Prostate gland (tissue), 2 donors: Measurements from ENCODE around the gene CHPF. TPM values are rescaled to one million over a fixed set of nuclear protein-coding genes. Genes with fewer than 3 reads are reported as not detected.

Experiments
- DNase-seq: peaks from one replicate; pipeline ENCODE4 v3.0.0-alpha.2; 2019; ENCODE audit warnings: low spot score
- H3K27ac ChIP-seq, 2 donors: fragments of 200-600 bp; sonication (generic); 2 replicates each; pipeline ENCODE4 v1.5.1; 2017 to 2019
- H3K27me3 ChIP-seq: fragments of 200-600 bp; sonication (generic); replicated peaks from 2 replicates; pipeline ENCODE4 v1.5.1; 2019; ENCODE audit not compliant: insufficient read depth
- H3K36me3 ChIP-seq, 2 donors: fragments of 200-600 bp; sonication (generic); 1 replicate in 1 of 2; 2 replicates in 1 of 2; pipeline versions ENCODE4 v1.5.1 to v1.8.1; 2017 to 2019
- H3K4me1 ChIP-seq: fragments of 200-600 bp; sonication (generic); replicated peaks from 2 replicates; pipeline ENCODE4 v1.5.1; 2019
- H3K4me3 ChIP-seq, 2 donors: fragments of 200-600 bp; sonication (generic); 2 replicates each; pipeline ENCODE4 v1.5.1; 2017 to 2019
- H3K9me3 ChIP-seq: fragments of 200-600 bp; sonication (generic); 2 replicates; pipeline ENCODE4 v1.5.1; 2017
- CTCF ChIP-seq, 4 experiments: fragments of 200-600 bp in 2 of 4; fragments of 450-650 bp in 2 of 4; sonication (generic) in 2 of 4; IDR thresholded peaks; 1 replicate in 3 of 4; 2 replicates in 1 of 4; pipeline ENCODE4 v1.5.1; 2016 to 2019; ENCODE audit warnings: antibody characterized with exemption in 4 of 4, mild to moderate bottlenecking in 2 of 4, moderate library complexity in 2 of 4
- POLR2A ChIP-seq: fragments of 450-650 bp; IDR thresholded peaks from one replicate; pipeline ENCODE4 v1.6.1; 2016; ENCODE audit warnings: antibody characterized with exemption, mild to moderate bottlenecking
- POLR2AphosphoS5 ChIP-seq: sonication (generic); formaldehyde crosslinking; IDR thresholded peaks from one replicate; pipeline ENCODE4 v1.6.1; 2017; ENCODE audit warnings: antibody characterized with exemption
- WGBS: methylation state at CpG from one replicate; pipeline ENCODE4 v1.1.5; 2018; 5-methylcytosine and 5-hydroxymethylcytosine counted together
- intact Hi-C: fragments of 100-400 bp; cut with DNase I; formaldehyde crosslinking; loops from one replicate; pipeline ENCODE4 v1.14.2; 2022
- total RNA-seq, 2 donors: library from RNA; depleted of rRNA; stranded (reverse); fragments of >200 nt; gene quantifications; one replicate each; pipeline ENCODE4 v1.1.0, GENCODE V29; 2016

The CHPF gene
- total RNA-seq, 2 donors from 2014 or later: 150 to 819 TPM

- TF ChIP-seq CTCF (IDR thresholded peaks at IDR 0.05) (peak in 2 of 4 experiments; percentile 48 to 53), POLR2A (no peak)
- intact Hi-C loops: loop anchor here (5.0 kb wide), 1 partner anchor 119 kb away; no protein-coding TSS in a partner anchor
- peaks cover 3% of the 10 kb centered on the region for H3K4me1 ChIP-seq
- no peak overlapping the region for H3K4me3 ChIP-seq
- H3K9me3 ChIP-seq: no peaks in the 10 kb centered on the region
- WGBS: 25% methylated on average over 14 of the region's 14 CpGs
- H3K27ac ChIP-seq: no peak overlapping the region
- DNase-seq: no peak
- H3K36me3 ChIP-seq: no peaks in the 10 kb centered on the region
- H3K27me3 ChIP-seq: peaks cover 5% of the 10 kb centered on the region
These were observed 22.3 kb downstream of the CHPF start for GRCh38 chr2:219521066-219521880.

DNA sequence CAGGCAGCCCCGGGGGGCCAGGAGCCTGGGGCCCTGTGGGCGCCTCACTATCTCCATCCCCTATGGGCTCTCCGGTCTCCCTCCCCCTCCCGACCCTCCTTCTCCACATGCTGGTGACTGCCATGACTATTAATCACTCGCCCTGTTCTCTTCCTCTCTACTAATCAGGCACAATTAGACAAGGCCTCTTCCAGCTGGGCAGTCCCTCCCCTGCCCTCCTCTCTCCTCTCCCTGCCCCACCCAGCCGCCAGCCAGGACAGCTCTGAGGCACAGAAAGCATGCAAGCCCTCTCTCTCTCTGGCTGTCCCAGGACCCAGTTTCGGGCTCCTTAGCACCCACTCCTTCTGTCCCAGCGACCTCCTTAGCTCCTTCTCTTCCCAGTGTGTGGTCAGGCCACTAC is 23.5 kb downstream of the CHPF start:
- 85% methylated on average over 8 of the region's 8 CpGs for WGBS
- no peaks in the 10 kb centered on the region for H3K9me3 ChIP-seq
- H3K4me3 ChIP-seq: no peak overlapping the region
- H3K27ac ChIP-seq: no peak overlapping the region
- H3K4me1 ChIP-seq: peaks cover 3% of the 10 kb centered on the region
- DNase-seq: no peak
- intact Hi-C loops: loop anchor here (5.0 kb wide), 1 partner anchor 118 kb away; no protein-coding TSS in a partner anchor
- H3K36me3 ChIP-seq: no peaks in the 10 kb centered on the region
- no peak for TF ChIP-seq POLR2A
- no peak for TF ChIP-seq POLR2AphosphoS5
- TF ChIP-seq CTCF (IDR thresholded peaks at IDR 0.05): no peak
- peaks cover 5% of the 10 kb centered on the region for H3K27me3 ChIP-seq

- H3K9me3 ChIP-seq: no peaks in the 10 kb centered on the region
- no peak overlapping the region for H3K27ac ChIP-seq
- no peak for DNase-seq
- TF ChIP-seq CTCF (IDR thresholded peaks at IDR 0.05) (no peak), POLR2AphosphoS5 (no peak), POLR2A (no peak)
- H3K36me3 ChIP-seq: no peaks in the 10 kb centered on the region
- H3K4me3 ChIP-seq: no peak overlapping the region
- intact Hi-C loops: loop anchor here (10.0 kb wide), 1 partner anchor 345 kb away; the partner anchor contains the start of genes CNPPD1, RETREG2 and SLC23A3
- H3K27me3 ChIP-seq: peaks cover 8% of the 10 kb centered on the region
- WGBS: 86% methylated on average over 9 of the region's 9 CpGs
- H3K4me1 ChIP-seq: peaks cover 3% of the 10 kb centered on the region
These were observed 24.1 kb downstream of the CHPF start for GRCh38 chr2:219519526-219519916.

- WGBS: 67% methylated on average over 10 of the region's 10 CpGs
- Histone ChIP-seq H3K27ac (no peak overlapping the region), H3K4me1 (peaks cover 3% of the 10 kb centered on the region), H3K36me3 (no peaks in the 10 kb centered on the region), H3K9me3 (no peaks in the 10 kb centered on the region), H3K4me3 (no peak overlapping the region), H3K27me3 (peaks cover 5% of the 10 kb centered on the region)
- TF ChIP-seq POLR2A: no peak
- TF ChIP-seq CTCF (IDR thresholded peaks at IDR 0.05): no peak
- no peak for TF ChIP-seq POLR2AphosphoS5
- DNase-seq: no peak
- intact Hi-C loops: loop anchor here (10.0 kb wide), 1 partner anchor 343 kb away; the partner anchor contains the start of genes CNPPD1, RETREG2 and SLC23A3
These were observed 25.4 kb downstream of the CHPF start for GRCh38 chr2:219517954-219518778.
